GM12892 (cell line): ENCODE measurements around the gene TAOK3.

Experiments
- POLR2A ChIP-seq: IDR thresholded peaks from 2 replicates; pipeline ENCODE4 v1.6.1; 2011; ENCODE audit warnings: low read depth, low read length, control low read depth
- POLR2AphosphoS5 ChIP-seq: IDR thresholded peaks from 2 replicates; pipeline ENCODE4 v1.6.1; 2011; ENCODE audit warnings: low read depth, low read length, control low read depth
- TAF1 ChIP-seq: IDR thresholded peaks from 2 replicates; pipeline ENCODE4 v1.6.1; 2011; ENCODE audit warnings: low read depth, mild to moderate bottlenecking, control low read depth, low read length, borderline replicate concordance

DNA sequence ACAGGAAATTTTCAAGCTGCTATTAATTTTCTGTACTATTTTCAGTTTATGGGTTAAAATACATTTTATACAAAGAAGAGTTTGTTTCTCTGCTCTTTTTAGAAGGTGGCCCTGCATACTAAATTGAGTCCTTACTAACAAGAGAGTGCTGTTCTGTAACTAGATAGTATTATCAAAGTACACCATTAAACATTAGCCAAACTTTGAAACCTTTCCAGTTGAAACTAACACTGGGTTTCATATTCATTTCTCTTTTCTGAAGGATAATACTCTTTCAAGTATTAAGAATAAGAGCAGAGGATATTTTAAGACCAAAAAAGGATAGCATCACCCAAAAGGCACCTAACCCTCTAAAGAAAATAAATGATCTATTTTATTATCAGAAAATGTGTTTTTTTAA lies 189.6 kb downstream of the TAOK3 start:
- TF ChIP-seq POLR2AphosphoS5 = no peak
- TF ChIP-seq POLR2A = no peak
- TF ChIP-seq TAF1 = no peak
